CD1c-positive myeloid dendritic cell (primary cell): ENCODE measurements around the gene DSCAML1.

Experiments
- DNase-seq: peaks from one replicate; pipeline ENCODE4 v3.0.0-alpha.2; 2016; ENCODE audit errors: extremely low spot score

DSCAML1 gene

DNA sequence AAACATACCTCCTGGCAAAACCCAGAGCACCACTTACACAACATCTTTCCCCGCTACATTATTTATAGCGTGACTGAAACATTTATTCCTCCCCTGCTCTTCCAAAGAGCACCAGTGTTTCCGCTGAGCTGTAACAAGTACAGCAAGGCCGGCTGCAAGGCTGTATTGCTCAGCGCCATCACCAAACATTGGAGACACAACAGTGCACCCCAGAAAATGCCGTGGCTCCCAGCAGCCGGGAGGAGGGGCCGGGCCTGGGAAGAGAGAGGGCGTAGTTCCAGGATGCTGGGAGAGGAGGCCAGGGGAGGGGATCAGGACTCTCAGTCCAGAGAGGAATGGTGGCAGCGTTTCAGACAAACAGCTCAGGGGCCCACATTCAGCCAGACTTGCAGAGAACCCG, 133.2 kb downstream of the DSCAML1 start:
- no peak for DNase-seq

DNA sequence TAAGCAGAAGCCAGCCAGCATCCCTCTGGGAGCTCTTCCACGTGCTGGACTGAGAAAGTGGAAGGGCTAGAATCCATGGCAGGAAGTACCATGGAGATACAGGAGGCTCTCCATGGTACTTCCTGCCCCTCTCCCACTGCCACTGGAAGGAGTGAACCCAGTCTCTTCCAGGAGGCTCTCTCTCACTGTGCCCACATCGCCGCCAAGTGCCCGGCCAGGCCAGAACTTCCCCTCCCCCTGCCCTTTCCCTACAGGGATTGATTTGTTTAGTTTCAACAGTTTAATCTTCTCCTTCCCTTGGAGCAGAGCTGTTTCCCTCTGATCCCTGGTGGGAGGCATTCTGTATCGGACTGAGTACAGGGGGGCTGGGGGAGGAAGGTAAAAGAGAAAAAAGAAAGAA, 133.6 kb downstream of the DSCAML1 start:
- DNase-seq, result no peak

DNA sequence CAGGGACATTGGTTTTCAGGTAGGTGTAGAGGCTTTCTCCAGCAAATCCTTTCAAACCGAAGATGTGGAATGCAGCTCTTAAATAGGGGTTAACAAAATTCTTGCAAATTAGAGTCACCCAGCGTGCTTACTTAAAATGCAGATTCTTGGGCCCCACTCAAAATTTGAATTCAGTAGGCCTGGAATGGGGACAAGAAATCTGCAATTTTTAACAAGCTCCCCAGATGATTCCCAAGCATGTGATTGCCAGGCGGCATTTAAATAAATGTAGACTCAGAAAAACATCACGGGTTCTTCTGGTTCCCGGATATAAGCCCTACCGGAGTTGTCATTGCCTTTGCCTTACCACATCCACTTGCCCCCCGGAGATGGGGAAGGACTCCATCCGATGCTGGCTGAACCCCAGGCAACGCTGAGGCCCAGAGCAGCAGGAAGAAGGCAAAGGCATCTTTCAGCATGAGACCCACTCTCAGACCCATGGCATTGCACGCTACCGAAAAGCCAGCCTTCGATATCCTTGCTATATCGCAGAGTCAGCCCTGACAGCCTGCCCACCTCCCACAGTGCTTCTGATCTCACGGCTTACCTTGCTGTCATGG, 134.2 kb downstream of the DSCAML1 start:
- no peak for DNase-seq

DNA sequence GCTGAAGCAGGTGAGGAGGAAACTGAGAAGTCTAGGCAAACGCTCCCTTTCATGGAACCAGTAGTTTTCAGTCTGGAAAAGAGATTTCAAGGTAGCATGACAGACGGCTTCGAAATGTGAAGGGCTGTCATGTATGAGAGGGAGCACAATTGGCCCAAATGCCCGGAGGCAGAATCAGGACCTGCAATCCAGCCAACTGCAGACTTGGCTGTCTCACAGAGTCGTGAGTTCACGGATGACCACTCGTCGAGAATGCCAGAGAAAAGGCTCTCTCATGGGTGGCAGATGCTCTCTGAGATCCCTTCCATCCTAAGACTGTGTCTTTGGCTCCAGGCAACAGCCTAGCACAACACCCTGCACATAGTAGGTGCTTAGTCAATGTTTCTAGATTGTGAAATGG, 134.8 kb downstream of the DSCAML1 start:
- DNase-seq, result no peak

DNA sequence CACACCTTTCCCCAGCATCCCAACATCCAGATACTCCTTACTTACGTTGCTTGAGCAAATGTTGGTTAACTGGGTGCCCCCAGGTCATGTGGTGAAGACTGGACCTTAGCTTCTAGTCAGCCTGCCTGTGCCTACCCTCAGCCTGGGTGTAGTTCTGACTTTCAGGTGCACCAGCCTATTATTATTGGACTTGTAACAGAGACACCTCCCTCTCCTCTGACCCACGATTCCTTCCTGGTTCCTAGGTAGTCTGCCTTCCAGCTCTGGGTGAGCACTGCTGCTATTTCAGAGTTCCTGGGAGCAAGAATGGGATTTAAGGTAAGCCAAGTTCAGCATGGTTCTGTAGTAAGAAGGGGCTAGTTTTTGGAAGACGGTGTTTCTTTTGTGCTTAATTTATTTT, 138.2 kb downstream of the DSCAML1 start:
- DNase-seq, result no peak

DNA sequence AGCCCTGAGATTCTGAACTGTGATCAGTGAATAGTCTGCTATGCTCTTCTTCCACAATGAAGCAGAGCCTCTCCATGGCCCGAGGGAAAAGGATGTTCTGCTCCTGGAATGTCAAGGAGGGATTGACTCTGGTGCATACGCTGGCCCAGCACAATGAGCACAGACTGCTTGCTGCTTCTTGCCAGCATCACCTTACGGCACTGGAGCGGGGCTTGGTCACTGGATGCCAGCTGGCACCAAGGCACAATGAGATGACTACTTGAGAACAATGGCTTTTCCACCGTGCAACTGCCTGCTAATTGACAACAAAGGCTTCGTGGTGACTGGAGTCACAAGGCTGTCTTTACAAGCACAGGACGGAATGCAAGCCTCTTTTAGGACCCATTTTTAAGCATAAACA, 139.2 kb downstream of the DSCAML1 start:
- DNase-seq, result no peak

DNA sequence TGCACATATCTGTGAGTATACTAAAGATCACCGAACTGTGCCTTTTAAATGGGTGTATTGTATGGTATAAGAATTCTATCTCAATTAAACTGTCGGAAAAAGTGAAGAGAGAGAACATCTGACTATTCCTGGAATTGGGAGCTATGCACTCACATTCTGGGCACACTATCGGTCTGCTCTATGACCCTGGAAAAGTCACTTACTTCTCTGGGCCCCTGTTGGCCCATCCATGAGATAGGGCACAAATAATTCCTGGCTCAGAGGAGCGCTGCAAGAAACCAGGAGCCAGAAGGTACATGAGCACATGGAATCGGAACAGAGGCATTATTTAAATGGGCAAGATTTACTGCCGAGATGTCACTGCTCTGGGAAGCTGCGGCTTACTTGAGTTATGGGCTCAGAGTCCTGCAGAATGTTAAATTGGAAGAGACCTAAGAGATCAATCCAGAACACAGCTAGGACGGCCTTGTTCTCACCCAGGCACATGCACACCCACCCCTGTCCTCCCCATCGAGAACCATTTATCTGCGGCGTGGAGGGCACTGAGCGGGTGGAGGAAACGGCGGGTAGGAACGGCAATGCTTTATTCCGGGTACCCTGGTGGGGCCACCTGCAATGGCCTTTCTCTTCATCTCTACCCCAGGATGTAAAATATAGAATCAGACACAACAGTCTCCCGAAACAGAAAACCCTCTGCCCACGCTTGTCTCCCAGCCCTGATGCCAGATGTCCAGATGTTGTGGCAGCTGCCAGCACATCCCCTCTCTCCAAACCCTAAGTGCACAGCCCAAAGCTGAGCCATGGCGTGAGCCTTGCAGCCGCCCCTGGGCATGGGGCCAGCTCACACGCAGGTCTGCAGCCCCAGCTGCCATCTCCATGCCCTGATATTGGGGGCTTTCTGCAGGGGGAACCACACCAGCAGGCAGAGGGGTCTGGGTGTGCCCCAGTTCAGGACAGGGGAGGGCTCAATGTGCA, 142.4 kb downstream of the DSCAML1 start:
- DNase-seq, result no peak

DNA sequence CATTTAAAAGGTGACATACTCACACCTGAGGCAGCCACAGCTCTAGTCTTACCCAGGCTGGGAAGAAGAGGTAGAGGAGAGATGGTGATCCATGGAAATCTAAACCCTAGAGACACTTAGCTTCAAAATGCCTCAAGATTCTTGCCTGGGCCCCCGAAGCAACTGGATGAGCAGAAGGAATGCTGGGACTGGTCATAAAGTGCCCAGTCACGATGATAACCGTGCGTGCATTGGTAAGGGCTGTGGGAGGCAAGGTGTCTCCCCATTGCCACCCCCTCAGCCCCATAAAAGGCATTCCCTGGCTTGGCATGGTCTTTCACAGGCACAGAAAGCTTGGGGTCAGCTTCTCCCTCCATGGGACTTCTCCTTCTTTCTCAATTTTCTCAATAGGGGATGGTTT, 144.5 kb downstream of the DSCAML1 start:
- DNase-seq, result no peak

DNA sequence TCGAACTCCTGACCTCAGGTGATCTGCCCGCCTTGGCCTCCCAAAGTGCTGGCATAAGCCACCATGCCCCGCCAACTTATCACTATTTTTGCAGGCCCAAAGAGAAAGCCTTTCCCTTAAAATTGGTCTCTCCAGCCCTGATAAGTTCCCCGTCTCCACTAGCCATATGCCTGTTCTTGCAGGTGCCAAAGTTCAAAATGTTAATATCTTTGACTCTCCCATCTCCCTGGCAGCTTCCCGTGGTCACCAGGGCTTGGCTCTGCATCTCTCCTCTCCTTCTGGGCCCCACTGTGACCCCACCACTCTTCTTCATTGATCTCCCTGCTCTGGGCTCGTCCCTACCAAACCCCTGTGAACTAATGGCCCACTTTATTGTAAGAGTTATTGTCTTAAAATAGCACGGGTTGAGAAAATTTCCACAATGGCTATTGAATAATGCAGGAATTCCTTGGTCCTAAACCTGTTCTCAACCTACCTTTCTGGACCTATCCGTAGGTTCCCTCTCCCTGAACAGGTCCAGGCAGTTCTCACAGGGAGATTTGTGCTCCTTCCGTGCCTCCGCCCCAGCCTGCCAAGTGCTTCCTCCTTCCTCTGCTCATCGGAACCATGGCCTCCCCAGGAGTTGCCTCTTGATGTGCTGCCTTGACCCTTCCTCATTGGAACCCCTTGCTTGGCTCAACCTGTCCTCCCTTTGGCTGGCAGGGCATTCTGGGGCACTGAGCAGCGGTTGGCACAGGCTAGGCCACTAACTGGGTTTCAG, 147.5 kb downstream of the DSCAML1 start:
- DNase-seq, result no peak

DNA sequence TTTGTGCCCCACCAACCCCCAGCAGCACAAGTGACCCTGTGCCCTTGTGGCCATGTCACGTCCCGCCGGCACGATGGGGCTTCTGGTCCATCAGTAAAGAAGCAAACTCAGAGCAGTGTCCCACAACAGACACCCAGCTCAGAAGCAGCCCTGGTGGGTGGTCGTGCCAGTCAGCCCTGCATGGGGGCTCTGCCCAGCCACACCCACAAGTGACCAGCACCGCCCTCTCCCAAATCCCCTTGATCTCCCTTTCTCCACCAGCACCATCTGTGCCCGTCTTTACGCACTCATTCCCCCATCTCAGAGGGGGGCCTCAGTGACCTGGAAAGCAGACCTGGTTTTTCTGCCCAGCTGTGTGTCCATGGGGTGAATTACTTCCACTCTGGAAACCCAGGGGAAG, 149.1 kb downstream of the DSCAML1 start:
- no peak for DNase-seq

DNA sequence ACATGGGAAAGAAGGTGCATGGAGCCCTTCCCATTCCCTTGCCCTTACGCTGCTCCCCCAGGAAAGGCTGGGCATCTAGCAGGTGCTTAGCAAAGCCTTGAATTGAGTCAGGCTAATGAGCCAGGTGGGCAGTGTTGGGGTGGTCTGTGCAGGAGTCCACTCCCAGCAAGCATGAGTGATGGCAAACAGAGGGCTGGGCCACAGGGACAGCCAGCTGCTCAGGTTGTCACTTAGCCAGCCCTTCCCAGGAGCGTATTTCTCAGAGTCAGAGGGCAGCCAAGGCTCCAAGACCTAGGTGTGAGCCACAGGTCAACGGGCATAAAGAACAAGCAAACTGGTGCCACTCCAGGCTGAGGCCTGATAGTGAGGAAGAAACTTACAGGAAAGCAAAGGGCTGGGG, 149.8 kb downstream of the DSCAML1 start:
- no peak for DNase-seq

DNA sequence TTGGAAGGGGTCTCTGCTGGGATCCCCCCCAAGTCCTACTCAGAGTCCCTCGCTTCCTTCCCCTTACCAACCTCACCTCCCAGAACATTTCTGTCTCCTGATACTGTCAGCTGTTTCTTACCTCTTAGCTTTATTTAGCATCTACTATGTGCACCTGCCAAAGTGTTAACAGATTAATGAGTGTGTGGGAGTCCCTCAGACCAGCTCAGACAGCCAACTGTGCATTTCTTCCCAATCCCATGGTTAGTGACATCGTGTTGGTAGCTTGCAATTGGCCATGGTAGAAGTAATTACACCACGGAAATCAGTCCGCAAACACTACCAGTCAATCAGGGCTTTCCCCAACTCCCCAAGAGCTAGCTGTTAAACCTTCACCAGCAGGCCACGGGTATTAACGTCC, 150.6 kb downstream of the DSCAML1 start:
- DNase-seq, result no peak

DNA sequence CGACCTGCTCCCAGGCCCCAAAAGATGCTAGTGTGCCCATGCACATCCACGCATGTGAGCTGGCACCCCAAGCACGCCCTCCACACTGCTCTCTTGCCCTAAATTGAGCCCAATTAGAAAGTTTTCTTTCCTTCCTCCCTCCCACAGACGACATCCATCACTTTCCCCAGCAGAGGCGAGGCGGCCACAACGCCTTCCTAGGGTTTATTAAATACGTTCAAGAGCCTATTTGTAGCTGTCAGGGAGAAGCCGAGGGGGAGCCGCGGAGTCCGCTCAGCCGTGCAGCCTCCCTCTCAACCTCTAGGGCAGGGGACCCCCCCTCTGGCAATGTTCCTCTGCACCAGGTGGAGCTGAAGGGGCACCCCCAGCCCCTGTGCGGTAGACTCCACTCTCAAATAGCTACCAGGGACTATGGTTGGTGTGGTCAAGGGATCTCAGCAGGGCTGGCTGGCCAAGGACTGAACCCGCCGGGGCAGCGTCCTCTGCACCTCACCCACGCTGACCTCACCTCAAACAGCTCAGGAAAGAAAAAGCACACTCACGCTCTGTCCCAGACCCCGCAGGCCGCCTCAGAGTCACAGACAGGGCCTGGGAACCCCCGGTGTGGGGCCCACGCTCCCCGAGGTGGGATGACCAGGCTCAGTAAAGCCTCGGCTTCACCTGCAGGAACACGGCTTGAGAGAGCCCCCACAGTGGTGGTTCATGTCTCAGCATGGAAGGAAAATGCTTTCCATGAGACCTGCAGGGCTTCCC, 152.4 kb downstream of the DSCAML1 start:
- DNase-seq, result no peak

DNA sequence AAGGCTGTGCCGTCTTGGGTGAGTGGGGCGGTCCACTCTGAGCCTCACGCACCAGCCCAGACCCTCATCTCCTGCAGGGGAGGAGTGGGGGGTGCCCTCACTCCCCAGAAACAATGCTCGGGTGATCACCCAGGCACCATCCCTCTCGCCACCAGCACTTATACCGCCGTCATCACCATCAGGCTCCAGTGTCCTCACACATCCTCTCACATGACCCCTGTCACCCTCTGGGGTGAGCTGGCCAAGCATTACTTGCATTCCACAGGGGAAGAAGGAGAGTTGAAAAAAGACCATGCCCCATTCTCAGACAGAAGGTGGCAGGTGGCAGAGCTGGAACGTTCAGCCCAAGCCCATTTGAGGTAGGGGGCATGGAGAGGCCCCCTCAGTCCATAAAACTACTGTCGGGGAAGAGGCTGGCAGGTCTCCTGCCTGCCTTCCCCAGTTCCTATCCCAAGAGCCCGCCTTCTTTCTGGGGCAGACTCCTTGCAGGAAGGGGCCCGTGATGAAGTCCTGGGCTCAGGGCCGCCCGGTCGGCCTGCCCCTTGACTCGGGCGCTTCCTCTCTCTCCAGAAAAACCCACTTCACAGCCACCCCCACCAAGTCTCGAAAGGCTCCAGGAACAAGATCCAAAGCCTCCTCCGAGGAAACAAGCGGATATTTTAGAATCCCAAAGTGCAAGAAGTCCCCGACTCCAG, 153.3 kb downstream of the DSCAML1 start:
- DNase-seq, result no peak

DNA sequence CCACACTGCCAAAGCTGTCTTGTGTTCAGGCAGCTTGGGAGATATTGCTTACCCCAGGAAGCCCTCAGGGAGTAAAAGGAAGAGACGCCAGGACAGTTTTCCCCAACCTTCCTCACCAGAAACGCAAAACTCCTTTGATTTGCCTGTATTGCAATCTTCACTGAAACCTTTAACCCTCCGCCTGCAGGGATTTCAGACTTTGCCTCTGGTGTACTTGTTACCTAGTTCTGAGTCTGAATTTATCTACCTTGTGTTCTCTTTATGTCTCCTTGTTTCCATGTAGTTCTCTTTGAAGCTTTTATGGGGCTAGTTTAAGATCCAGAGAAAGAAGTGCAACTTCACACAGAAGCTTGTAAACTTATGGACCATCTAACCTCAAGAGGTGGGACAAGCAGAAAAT, 154.2 kb downstream of the DSCAML1 start:
- no peak for DNase-seq

DNA sequence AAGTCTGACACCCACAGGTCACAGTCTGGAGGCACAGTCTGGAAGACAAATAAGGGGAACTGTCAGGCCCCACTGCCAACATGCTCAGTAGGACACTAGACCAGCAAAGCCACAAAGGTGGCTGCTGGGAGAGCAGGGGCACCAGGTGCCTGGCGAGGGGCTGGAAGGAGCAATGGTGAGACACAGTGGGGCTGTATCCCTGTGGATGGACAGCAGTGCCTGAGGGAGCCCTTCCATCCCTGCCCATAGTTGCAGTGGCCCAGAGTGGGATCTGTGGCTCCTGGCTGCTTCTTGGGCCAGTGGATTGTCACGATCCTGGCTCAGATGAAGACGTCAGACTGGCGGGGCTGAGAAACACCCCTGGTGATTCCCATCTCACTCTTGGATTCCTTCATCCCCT, 154.6 kb downstream of the DSCAML1 start:
- no peak for DNase-seq

DNA sequence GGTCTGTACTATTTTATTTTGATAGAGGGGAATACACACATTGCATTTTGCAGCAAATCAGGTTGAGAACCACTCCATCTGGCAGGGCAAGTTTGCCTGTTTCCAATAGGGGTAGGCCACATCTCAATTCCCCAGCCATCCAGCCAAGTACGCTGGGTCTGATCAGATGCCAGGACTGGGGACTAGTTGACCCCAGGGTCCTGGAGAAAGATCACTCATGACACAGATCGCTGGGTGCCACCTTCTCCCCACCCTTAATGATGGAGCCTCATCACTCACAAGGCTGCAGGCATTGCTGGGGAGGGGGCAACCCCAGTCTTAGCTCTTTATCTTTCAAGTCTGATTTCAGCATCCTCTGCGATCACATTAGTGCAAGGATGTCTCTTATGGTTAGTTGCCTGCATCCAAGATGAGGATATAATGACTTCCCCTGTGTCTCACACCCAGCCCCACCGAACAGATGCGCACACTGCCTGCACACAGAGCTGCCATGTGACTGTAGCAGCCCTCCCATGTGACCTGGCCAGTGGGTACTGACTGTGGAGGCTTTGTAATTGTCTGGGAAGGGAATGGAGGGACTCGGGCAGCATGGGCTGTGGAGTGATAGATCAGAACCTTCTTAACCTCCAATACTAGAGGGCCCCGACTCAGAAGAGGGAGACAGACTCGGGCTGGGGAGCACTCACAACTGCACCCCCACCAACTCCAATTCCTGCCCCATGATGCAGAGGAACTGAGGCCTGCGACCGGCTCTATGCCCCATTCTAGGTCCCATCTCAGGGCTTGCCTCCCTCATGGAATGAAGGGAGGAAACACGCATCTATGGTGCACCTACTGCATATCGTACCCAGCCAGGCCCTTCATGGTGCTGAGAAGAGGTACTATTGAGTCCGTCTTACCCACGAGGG, 155.8 kb downstream of the DSCAML1 start:
- no peak for DNase-seq

DNA sequence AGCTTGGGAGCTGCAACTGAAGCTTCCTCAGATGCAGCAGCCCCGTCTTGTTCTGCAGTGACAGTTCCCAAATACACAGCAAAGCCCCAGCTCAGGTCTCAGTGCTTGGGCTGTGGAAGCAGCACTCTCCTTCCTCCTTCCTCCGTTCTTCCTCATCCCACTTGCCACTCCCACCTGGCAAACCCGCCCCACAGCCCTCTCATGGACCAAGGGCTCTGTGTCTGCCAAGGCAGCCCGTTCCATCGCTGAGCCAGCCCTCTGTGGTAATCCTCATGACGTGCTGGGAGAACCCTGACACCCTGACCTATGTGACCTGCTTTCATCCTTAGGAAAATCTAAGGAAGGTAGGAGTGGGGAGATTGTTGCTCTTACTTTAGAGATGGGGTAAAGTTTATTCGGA, 157.0 kb downstream of the DSCAML1 start:
- no peak for DNase-seq

DNA sequence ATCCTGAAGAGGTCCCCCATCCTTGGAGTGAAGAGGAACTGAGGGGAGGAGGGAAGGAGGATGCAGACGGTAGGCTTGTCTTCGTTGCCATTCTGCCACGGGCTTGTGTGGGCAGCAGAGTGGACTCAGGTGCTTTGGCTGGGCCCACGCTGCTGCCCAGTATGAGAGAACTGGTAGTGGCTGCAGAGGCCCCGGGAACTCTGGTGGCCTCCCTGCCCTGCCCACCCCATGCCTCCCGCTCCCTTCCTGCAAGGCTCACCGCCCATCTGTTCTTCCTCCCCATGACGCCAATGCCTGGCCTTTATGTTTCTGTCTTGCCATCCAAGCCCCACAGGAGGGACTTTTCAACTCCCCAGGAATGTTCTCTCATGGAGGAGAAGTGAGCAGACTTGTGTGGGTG, 157.4 kb downstream of the DSCAML1 start:
- no peak for DNase-seq

DNA sequence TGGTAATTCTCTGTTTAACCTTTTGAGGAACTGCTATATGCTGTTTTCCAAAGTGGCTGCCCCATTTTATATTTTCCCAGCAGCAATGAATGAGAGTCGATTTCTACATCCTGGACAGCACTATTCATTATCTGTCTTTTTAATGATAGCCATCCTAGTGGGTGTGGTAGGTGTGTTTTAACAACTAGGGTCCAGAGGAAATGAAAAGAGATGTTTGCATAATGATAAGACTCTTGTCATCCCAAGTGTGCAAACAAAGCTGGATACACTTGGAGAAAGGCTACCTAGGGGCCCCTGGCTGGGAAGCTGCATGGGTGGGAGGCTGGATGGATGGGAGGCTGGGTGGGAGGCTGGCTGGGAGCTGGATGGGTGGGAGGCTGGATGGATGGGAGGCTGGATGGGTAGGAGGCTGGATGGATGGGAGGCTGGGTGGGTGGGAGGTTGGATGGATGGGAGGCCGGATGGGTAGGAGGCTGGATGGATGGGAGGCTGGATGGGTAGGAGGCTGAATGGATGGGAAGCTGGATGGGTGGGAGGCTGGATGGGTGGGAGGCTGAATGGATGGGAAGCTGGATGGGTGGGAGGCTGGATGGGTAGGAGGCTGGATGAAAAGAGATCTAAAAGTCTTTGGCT, 158.0 kb downstream of the DSCAML1 start:
- DNase-seq, result no peak
